ENCODE data around the gene IKZF5. TPM values are rescaled to one million over a fixed set of nuclear protein-coding genes. Genes with fewer than 3 reads are reported as not detected.

The IKZF5 gene
- total and polyA plus RNA-seq, 8 donors: 12.5 to 29.7 (median 24.4) TPM

GRCh38 chr10:123017421-123018165 is 9.0 kb upstream of the IKZF5 start:
- intact Hi-C loops (cut with DNase I): no loop called here
- DNase-seq: peak in 1 of 4 donors; percentile 11
- Histone ChIP-seq H3K9me3 (no peaks in the 10 kb centered on the region), H3K27ac (no peak overlapping the region), H3K4me1 (no peaks in the 10 kb centered on the region), H3K36me3 (no peaks in the 10 kb centered on the region), H3K4me3 (no peak overlapping the region), H3K27me3 (no peaks in the 10 kb centered on the region)
- ATAC-seq: no peak
- TF ChIP-seq CTCF (IDR thresholded peaks at IDR 0.05): no peak

- H3K9me3 ChIP-seq: no peaks in the 10 kb centered on the region
- H3K27me3 ChIP-seq: no peaks in the 10 kb centered on the region
- intact Hi-C loops (cut with DNase I): no loop called here
- DNase-seq (no peak), ATAC-seq (no peak)
- H3K4me1 ChIP-seq: no peaks in the 10 kb centered on the region
- no peaks in the 10 kb centered on the region for H3K36me3 ChIP-seq
- H3K4me3 ChIP-seq: no peak overlapping the region
- H3K27ac ChIP-seq: no peak overlapping the region
- TF ChIP-seq CTCF (IDR thresholded peaks at IDR 0.05): no peak
Observed at GRCh38 chr10:123016228-123016627, 7.6 kb upstream of the IKZF5 start.

GRCh38 chr10:123014772-123015171 is 6.2 kb upstream of the IKZF5 start:
- no peaks in the 10 kb centered on the region for H3K9me3 ChIP-seq
- ATAC-seq (no peak), DNase-seq (no peak)
- TF ChIP-seq CTCF (IDR thresholded peaks at IDR 0.05): no peak
- H3K27ac ChIP-seq: no peak overlapping the region
- H3K27me3 ChIP-seq: no peaks in the 10 kb centered on the region
- peaks cover 3 to 7% of the 10 kb centered on the region in 2 donors for H3K4me1 ChIP-seq
- no peak overlapping the region for H3K4me3 ChIP-seq
- no peaks in the 10 kb centered on the region for H3K36me3 ChIP-seq
- intact Hi-C loops (cut with DNase I): no loop called here

- ATAC-seq (peak; percentile 46), DNase-seq (no peak)
- Histone ChIP-seq H3K9me3 (no peaks in the 10 kb centered on the region), H3K4me3 (no peak overlapping the region), H3K27ac (peak overlapping the region in 1 of 2 donors; percentile 21), H3K27me3 (no peaks in the 10 kb centered on the region), H3K4me1 (peaks cover 6 to 13% of the 10 kb centered on the region in 2 donors), H3K36me3 (no peaks in the 10 kb centered on the region)
- no peak for TF ChIP-seq CTCF (IDR thresholded peaks at IDR 0.05)
- intact Hi-C loops (cut with DNase I): no loop called here
Observed at GRCh38 chr10:123013456-123014419, 5.1 kb upstream of the IKZF5 start.

- intact Hi-C loops (cut with DNase I): no loop called here
- no peak for TF ChIP-seq CTCF (IDR thresholded peaks at IDR 0.05)
- H3K27ac ChIP-seq: no peak overlapping the region
- no peaks in the 10 kb centered on the region for H3K36me3 ChIP-seq
- H3K27me3 ChIP-seq: no peaks in the 10 kb centered on the region
- no peaks in the 10 kb centered on the region for H3K9me3 ChIP-seq
- DNase-seq: peak in 1 of 4 donors; percentile 14
- peaks cover 7 to 21% of the 10 kb centered on the region in 2 donors for H3K4me1 ChIP-seq
- H3K4me3 ChIP-seq: no peak overlapping the region
- ATAC-seq: no peak
Observed at GRCh38 chr10:123011987-123012386, 3.4 kb upstream of the IKZF5 start.

Measured in left lung (tissue), 10 donors.